GM12892 (cell line): ENCODE results near the gene ELOVL6.

ENCODE experiments used
- POLR2A ChIP-seq: IDR thresholded peaks from 2 replicates; pipeline ENCODE4 v1.6.1; 2011; ENCODE audit warnings: low read depth, low read length, control low read depth
- POLR2AphosphoS5 ChIP-seq: IDR thresholded peaks from 2 replicates; pipeline ENCODE4 v1.6.1; 2011; ENCODE audit warnings: low read depth, low read length, control low read depth
- TAF1 ChIP-seq: IDR thresholded peaks from 2 replicates; pipeline ENCODE4 v1.6.1; 2011; ENCODE audit warnings: low read depth, mild to moderate bottlenecking, control low read depth, low read length, borderline replicate concordance

GRCh38 chr4:110159541-110159940, 38.9 kb downstream of the ELOVL6 start:
- TF ChIP-seq POLR2A: no peak
- no peak for TF ChIP-seq TAF1
- no peak for TF ChIP-seq POLR2AphosphoS5
